HFFc6 (cell line): ENCODE measurements around the gene LTBR. TPM values are rescaled to one million over a fixed set of nuclear protein-coding genes. Genes with fewer than 3 reads are reported as not detected.
A peak's percentile ranks its signal among the peaks of the same experiment; 100 is the strongest.

Source experiments
- DNase-seq: peaks from one replicate; pipeline ENCODE4 v3.0.0-alpha.2; 2018
- H3K27ac Mint-ChIP-seq: 2 replicates; pipeline ENCODE4 v1.8.0; 2020; ENCODE audit warnings: mild to moderate bottlenecking, mixed read lengths
- H3K27me3 Mint-ChIP-seq: 2 replicates; pipeline ENCODE4 v1.8.0; 2021; ENCODE audit warnings: mild to moderate bottlenecking, moderate library complexity, mixed read lengths; ENCODE audit not compliant: insufficient read depth
- H3K36me3 Mint-ChIP-seq: 2 replicates; pipeline ENCODE4 v1.8.0; 2021; ENCODE audit warnings: low read depth, mixed read lengths
- H3K4me1 Mint-ChIP-seq: 2 replicates; pipeline ENCODE4 v1.8.0; 2020; ENCODE audit warnings: low read depth, mixed read lengths
- H3K4me3 Mint-ChIP-seq: 2 replicates; pipeline ENCODE4 v1.8.0; 2020; ENCODE audit warnings: mild to moderate bottlenecking, moderate library complexity, mixed read lengths
- H3K9me3 Mint-ChIP-seq: 2 replicates; pipeline ENCODE4 v1.8.0; 2020; ENCODE audit warnings: mild to moderate bottlenecking, mixed read lengths
- total RNA-seq, 6 experiments: library from RNA; stranded (reverse); fragmentation: NEBNext Ultra II Directional; extraction: Animal tissue kit (Norgen Biotek cat#: 25700); gene quantifications; 2 replicates in 1 of 6; 3 replicates in 5 of 6; pipeline ENCODE4 v1.2.3, GENCODE V29; 2021
- TF ChIP-seq, protein P1 (sequence below): fragments of 200-600 bp; sonication (generic); IDR thresholded peaks from 2 replicates; pipeline ENCODE4 v1.5.0; 2021; ENCODE audit warnings: antibody characterized with exemption, mild to moderate bottlenecking

LTBR gene
- total RNA-seq, 6 experiments from 2014 or later = 91.5 to 124 (median 106) TPM

- no peak overlapping the region for H3K27ac Mint-ChIP-seq
- no peaks in the 10 kb centered on the region for H3K9me3 Mint-ChIP-seq
- TF ChIP-seq, protein P1, sequence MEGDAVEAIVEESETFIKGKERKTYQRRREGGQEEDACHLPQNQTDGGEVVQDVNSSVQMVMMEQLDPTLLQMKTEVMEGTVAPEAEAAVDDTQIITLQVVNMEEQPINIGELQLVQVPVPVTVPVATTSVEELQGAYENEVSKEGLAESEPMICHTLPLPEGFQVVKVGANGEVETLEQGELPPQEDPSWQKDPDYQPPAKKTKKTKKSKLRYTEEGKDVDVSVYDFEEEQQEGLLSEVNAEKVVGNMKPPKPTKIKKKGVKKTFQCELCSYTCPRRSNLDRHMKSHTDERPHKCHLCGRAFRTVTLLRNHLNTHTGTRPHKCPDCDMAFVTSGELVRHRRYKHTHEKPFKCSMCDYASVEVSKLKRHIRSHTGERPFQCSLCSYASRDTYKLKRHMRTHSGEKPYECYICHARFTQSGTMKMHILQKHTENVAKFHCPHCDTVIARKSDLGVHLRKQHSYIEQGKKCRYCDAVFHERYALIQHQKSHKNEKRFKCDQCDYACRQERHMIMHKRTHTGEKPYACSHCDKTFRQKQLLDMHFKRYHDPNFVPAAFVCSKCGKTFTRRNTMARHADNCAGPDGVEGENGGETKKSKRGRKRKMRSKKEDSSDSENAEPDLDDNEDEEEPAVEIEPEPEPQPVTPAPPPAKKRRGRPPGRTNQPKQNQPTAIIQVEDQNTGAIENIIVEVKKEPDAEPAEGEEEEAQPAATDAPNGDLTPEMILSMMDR = no peak
- no peaks in the 10 kb centered on the region for H3K36me3 Mint-ChIP-seq
- peaks cover 28% of the 10 kb centered on the region for H3K4me1 Mint-ChIP-seq
- no peaks in the 10 kb centered on the region; the same call in 1 of the 2 replicates for H3K27me3 Mint-ChIP-seq
- no peak overlapping the region for H3K4me3 Mint-ChIP-seq
- DNase-seq = no peak
These were observed 44.4 kb downstream of the LTBR start for GRCh38 chr12:6428326-6428725.

GRCh38 chr12:6430124-6430989, 46.4 kb downstream of the LTBR start:
- peak; percentile 95 for DNase-seq
- Mint-ChIP-seq H3K36me3 (no peaks in the 10 kb centered on the region), H3K27me3 (no peaks in the 10 kb centered on the region; the same call in 1 of the 2 replicates), H3K9me3 (no peaks in the 10 kb centered on the region), H3K4me1 (peaks cover 22% of the 10 kb centered on the region), H3K27ac (peak overlapping the region; percentile 95), H3K4me3 (peak overlapping the region; percentile 77)
- TF ChIP-seq, protein P1 = peak; percentile 7; the same call in 1 of the 2 replicates

DNA sequence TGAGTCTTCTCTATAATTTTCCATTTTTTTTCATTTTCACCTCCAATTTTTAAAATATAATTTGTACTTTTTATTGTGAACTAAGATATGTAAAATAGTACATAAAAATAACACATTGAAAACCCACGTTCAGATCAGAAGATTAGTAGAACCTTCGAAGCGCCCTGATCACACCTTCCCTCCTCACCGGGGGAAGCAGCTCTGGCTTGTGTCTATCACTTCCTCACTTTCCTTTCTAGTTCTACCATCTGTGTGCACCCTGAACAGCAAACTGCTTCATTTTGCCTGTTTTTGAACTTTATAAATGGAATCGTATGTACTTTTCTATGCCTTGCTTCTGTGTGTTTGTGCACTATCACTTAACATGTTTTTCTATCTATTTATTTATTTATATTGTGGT, 49.0 kb downstream of the LTBR start:
- no peak for DNase-seq
- H3K4me3 Mint-ChIP-seq = no peak overlapping the region
- H3K27me3 Mint-ChIP-seq = no peaks in the 10 kb centered on the region; the same call in 1 of the 2 replicates
- no peak overlapping the region for H3K27ac Mint-ChIP-seq
- H3K36me3 Mint-ChIP-seq = no peaks in the 10 kb centered on the region
- no peaks in the 10 kb centered on the region for H3K9me3 Mint-ChIP-seq
- TF ChIP-seq, protein P1 = no peak
- peaks cover 22% of the 10 kb centered on the region for H3K4me1 Mint-ChIP-seq

- Mint-ChIP-seq H3K4me3 (no peak overlapping the region), H3K27me3 (no peaks in the 10 kb centered on the region; the same call in 1 of the 2 replicates), H3K9me3 (no peaks in the 10 kb centered on the region), H3K4me1 (peaks cover 22% of the 10 kb centered on the region), H3K27ac (no peak overlapping the region), H3K36me3 (no peaks in the 10 kb centered on the region)
- TF ChIP-seq, protein P1 = no peak
- no peak for DNase-seq
These were observed 50.5 kb downstream of the LTBR start for GRCh38 chr12:6434205-6435140.

- Mint-ChIP-seq H3K36me3 (0 out of 2 replicates have a peak, but pooled peaks cover 4% of the 10 kb centered on the region), H3K4me1 (peaks cover 6% of the 10 kb centered on the region), H3K9me3 (no peaks in the 10 kb centered on the region), H3K27me3 (no peaks in the 10 kb centered on the region; the same call in 1 of the 2 replicates), H3K27ac (no peak overlapping the region), H3K4me3 (no peak overlapping the region)
- TF ChIP-seq, protein P1 = no peak
- no peak for DNase-seq
These were observed 52.2 kb downstream of the LTBR start for GRCh38 chr12:6435961-6436715.
